GM19395 (cell line): ENCODE results near the gene BSDC1.

Experiments
- ATAC-seq: cut with Tn5 transposase; IDR thresholded peaks from one replicate; pipeline ENCODE4 v1.9.1; 2021; ENCODE audit warnings: mild to moderate bottlenecking, moderate library complexity; ENCODE audit not compliant: unreplicated experiment

Gene BSDC1

GRCh38 chr1:32338637-32339145, 55.5 kb downstream of the BSDC1 start:
- no peak for ATAC-seq

GRCh38 chr1:32337855-32338636, 56.2 kb downstream of the BSDC1 start:
- no peak for ATAC-seq

- ATAC-seq = peak; percentile 30
Measured at GRCh38 chr1:32336963-32337675, 57.1 kb downstream of the BSDC1 start.

- no peak for ATAC-seq
Measured at GRCh38 chr1:32336591-32336932, 57.7 kb downstream of the BSDC1 start.

- ATAC-seq = no peak
Measured at GRCh38 chr1:32335790-32336590, 58.3 kb downstream of the BSDC1 start, which contains the start of gene MARCKSL1. Gene MARCKSL1, minus strand, starts transcription at chr1:32336233. Its CDS starts 200 bp downstream, at chr1:32336033.

- no peak for ATAC-seq
Measured at GRCh38 chr1:32335535-32335789, 58.8 kb downstream of the BSDC1 start.

- ATAC-seq = no peak
Measured at GRCh38 chr1:32334864-32335534, 59.2 kb downstream of the BSDC1 start.

GRCh38 chr1:32334274-32334861, 59.9 kb downstream of the BSDC1 start:
- no peak for ATAC-seq

GRCh38 chr1:32333251-32333963, 60.8 kb downstream of the BSDC1 start:
- ATAC-seq = no peak

GRCh38 chr1:32332290-32333079, 61.8 kb downstream of the BSDC1 start:
- no peak for ATAC-seq

GRCh38 chr1:32331549-32331948, 62.7 kb downstream of the BSDC1 start:
- ATAC-seq = no peak

- no peak for ATAC-seq
Measured at GRCh38 chr1:32330558-32331151, 63.6 kb downstream of the BSDC1 start.

GRCh38 chr1:32329931-32330466, 64.2 kb downstream of the BSDC1 start:
- ATAC-seq = no peak

- ATAC-seq = no peak
Measured at GRCh38 chr1:32327204-32327603, 67.0 kb downstream of the BSDC1 start.

- ATAC-seq = no peak
Measured at GRCh38 chr1:32321712-32322291, 72.4 kb downstream of the BSDC1 start.

GRCh38 chr1:32318127-32318869, 75.9 kb downstream of the BSDC1 start:
- ATAC-seq = no peak

- no peak for ATAC-seq
Measured at GRCh38 chr1:32316903-32317277, 77.4 kb downstream of the BSDC1 start.
